Caco-2 (cell line): ENCODE results near the gene MT1F. TPM values are rescaled to one million over a fixed set of nuclear protein-coding genes. Genes with fewer than 3 reads are reported as not detected.
A peak's percentile ranks its signal among the peaks of the same experiment; 100 is the strongest.

Experiments used
- BruUV-seq: library from RNA; stranded (reverse); fragments of 400-500 nt; replicated peaks from 2 replicates; lab custom pipeline; 2021; lab: Mats Ljungman, UMichigan
- CTCF ChIA-PET: fragments of 300-600 bp; sonication (Branson Sonifier 250); formaldehyde crosslinking; loops from one replicate; lab custom pipeline; 2022; ENCODE audit warnings: antibody characterized with exemption; lab: Charles Lee
- POLR2A ChIA-PET: fragments of 300-600 bp; sonication (Branson Sonifier 250); formaldehyde crosslinking; loops from one replicate; lab custom pipeline; 2022; ENCODE audit warnings: antibody characterized with exemption; lab: Charles Lee
- DNase-seq, 2 experiments: peaks; one replicate each; pipeline versions ENCODE4 v3.0.0 to v3.0.0-alpha.2; 2020 to 2022
- H3K27me3 ChIP-seq: replicated peaks from 2 replicates; pipeline ENCODE4 v1.6.0; 2011; ENCODE audit warnings: low read length; ENCODE audit not compliant: control insufficient read depth, insufficient read depth
- H3K36me3 ChIP-seq: 2 replicates; pipeline ENCODE4 v1.5.1; 2011; ENCODE audit warnings: low read length; ENCODE audit not compliant: control insufficient read depth, insufficient read depth
- H3K4me1 ChIP-seq: fragments of 250-450 bp; sonication (Bioruptor Pico); 2 replicates; pipeline ENCODE4 v1.5.1; 2020; ENCODE audit warnings: mild to moderate bottlenecking
- H3K4me3 ChIP-seq: 2 replicates; pipeline ENCODE4 v1.5.1; 2011; ENCODE audit warnings: low read depth, mild to moderate bottlenecking, control low read depth, low read length
- H3K9me3 ChIP-seq: fragments of 250-450 bp; sonication (Bioruptor Pico); 2 replicates; pipeline ENCODE4 v1.5.1; 2020; ENCODE audit warnings: mild to moderate bottlenecking, moderate library complexity
- H3K27ac Mint-ChIP-seq: one replicate; pipeline ENCODE4 v1.8.0; 2022; ENCODE audit warnings: mixed read lengths; ENCODE audit not compliant: unreplicated experiment
- H3K27me3 Mint-ChIP-seq: one replicate; pipeline ENCODE4 v1.8.0; 2022; ENCODE audit warnings: mixed read lengths; ENCODE audit not compliant: insufficient read depth, unreplicated experiment
- H3K36me3 Mint-ChIP-seq: one replicate; pipeline ENCODE4 v1.8.0; 2022; ENCODE audit warnings: mild to moderate bottlenecking, mixed read lengths; ENCODE audit not compliant: insufficient read depth, unreplicated experiment
- H3K4me1 Mint-ChIP-seq: one replicate; pipeline ENCODE4 v1.8.0; 2022; ENCODE audit warnings: low read depth, mixed read lengths; ENCODE audit not compliant: unreplicated experiment
- H3K4me3 Mint-ChIP-seq: one replicate; pipeline ENCODE4 v1.8.0; 2022; ENCODE audit warnings: mild to moderate bottlenecking, moderate library complexity, mixed read lengths; ENCODE audit not compliant: unreplicated experiment
- H3K9me3 Mint-ChIP-seq: one replicate; pipeline ENCODE4 v1.8.0; 2022; ENCODE audit warnings: mixed read lengths; ENCODE audit not compliant: unreplicated experiment
- intact Hi-C: fragments of 100-400 bp; cut with micrococcal nuclease; formaldehyde crosslinking; loops from one replicate; pipeline ENCODE4 v1.10.0; 2022; ENCODE audit not compliant: unreplicated experiment
- total RNA-seq: library from RNA; stranded (reverse); gene quantifications from 2 replicates; pipeline ENCODE4 v1.2.3, GENCODE V29; 2022
- TF ChIP-seq, protein P1 (sequence below), 2 experiments: fragments of 200-600 bp in 1 of 2; IDR thresholded peaks; 1 replicate in 1 of 2; 2 replicates in 1 of 2; pipeline versions ENCODE4 v1.5.1 to v1.8.0; 2011 to 2022; ENCODE audit warnings: antibody characterized with exemption in 1 of 2, control low read depth in 1 of 2, inconsistent platforms in 1 of 2, low read depth in 1 of 2, low read length in 1 of 2, mild to moderate bottlenecking in 1 of 2, moderate library complexity in 1 of 2; ENCODE audit not compliant: insufficient read depth in 1 of 2, severe bottlenecking in 1 of 2, unreplicated experiment in 1 of 2

Gene MT1F
- total RNA-seq, 1 experiment from 2014 or later: 12.5 TPM

DNA sequence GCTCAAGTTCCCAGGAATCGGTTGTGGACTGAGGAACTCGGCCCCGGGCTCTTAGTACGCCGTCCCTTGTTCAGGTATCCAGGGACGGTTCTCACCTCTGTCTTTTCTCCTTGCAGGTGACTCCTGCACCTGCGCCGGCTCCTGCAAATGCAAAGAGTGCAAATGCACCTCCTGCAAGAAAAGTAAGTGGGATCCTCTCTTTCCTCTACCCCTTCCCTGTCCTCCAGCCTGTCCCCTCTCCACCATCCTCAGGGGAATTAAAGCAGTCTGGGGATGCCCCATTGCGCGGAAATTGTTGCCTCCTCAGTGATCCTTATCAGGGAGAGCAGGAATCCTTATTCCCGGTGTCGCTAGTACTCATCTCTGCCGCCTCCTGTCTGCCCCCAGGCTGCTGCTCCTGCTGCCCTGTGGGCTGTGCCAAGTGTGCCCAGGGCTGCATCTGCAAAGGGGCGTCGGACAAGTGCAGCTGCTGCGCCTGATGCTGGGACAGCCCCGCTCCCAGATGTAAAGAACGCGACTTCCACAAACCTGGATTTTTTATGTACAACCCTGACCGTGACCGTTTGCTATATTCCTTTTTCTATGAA lies 48.8 kb upstream of the MT1F start:
- intact Hi-C loops: loop anchor here (5.0 kb wide), 1 partner anchor 48 kb away; the partner anchor contains the start of gene MT1F
- TF ChIP-seq, protein P1, sequence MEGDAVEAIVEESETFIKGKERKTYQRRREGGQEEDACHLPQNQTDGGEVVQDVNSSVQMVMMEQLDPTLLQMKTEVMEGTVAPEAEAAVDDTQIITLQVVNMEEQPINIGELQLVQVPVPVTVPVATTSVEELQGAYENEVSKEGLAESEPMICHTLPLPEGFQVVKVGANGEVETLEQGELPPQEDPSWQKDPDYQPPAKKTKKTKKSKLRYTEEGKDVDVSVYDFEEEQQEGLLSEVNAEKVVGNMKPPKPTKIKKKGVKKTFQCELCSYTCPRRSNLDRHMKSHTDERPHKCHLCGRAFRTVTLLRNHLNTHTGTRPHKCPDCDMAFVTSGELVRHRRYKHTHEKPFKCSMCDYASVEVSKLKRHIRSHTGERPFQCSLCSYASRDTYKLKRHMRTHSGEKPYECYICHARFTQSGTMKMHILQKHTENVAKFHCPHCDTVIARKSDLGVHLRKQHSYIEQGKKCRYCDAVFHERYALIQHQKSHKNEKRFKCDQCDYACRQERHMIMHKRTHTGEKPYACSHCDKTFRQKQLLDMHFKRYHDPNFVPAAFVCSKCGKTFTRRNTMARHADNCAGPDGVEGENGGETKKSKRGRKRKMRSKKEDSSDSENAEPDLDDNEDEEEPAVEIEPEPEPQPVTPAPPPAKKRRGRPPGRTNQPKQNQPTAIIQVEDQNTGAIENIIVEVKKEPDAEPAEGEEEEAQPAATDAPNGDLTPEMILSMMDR (IDR thresholded peaks at IDR 0.05; ENCODE audit: insufficient read depth in 1 of 2, low read depth in 1 of 2, low read length in 1 of 2, severe bottlenecking in 1 of 2, unreplicated experiment in 1 of 2): no peak
- no peaks in the 10 kb centered on the region for H3K36me3 Mint-ChIP-seq

DNA sequence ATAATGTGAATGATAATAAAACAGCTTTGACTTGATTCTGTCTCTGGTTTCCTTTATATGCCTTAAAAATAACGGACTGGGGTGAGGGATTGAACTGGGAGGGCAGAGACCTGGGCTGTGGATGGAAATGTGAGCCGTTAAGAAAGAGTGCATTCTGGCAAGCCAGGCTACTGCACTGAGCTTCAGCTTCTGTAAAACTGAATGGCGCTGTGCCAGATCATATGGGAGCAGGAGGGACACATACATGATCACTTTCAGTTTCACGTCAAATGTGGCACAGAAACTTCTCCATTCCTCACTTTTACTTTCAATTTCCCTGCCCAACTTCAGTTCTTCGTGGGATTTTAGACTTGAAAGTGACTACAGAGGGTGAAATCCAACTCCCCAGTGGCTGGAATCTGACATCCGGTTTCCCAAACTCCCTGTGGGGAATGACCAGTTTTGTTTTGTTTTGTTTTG lies 48.3 kb upstream of the MT1F start:
- Mint-ChIP-seq H3K27me3 (peaks cover 3% of the 10 kb centered on the region), H3K27ac (peak overlapping the region; percentile 8), H3K4me1 (peaks cover 25% of the 10 kb centered on the region), H3K4me3 (peak overlapping the region; percentile 74), H3K36me3 (no peaks in the 10 kb centered on the region), H3K9me3 (no peaks in the 10 kb centered on the region)
- Histone ChIP-seq H3K36me3 (no peaks in the 10 kb centered on the region), H3K4me3 (peak overlapping the region; percentile 39), H3K9me3 (no peaks in the 10 kb centered on the region), H3K27me3 (no peaks in the 10 kb centered on the region; the same call in 1 of the 2 replicates), H3K4me1 (peaks cover 11% of the 10 kb centered on the region; the same call in 1 of the 2 replicates)
- CTCF ChIA-PET: no interaction called here
- POLR2A ChIA-PET: no interaction called here
- DNase-seq: peak in 1 of 2 experiments; percentile 14
- intact Hi-C loops: loop anchor here (5.0 kb wide), 1 partner anchor 48 kb away; the partner anchor contains the start of gene MT1F
- TF ChIP-seq, protein P1 (IDR thresholded peaks at IDR 0.05; ENCODE audit: insufficient read depth in 1 of 2, low read depth in 1 of 2, low read length in 1 of 2, severe bottlenecking in 1 of 2, unreplicated experiment in 1 of 2): no peak
- no TSS peak for BruUV-seq

More for the DNA sequence above, 48.8 kb upstream of the MT1F start:
- POLR2A ChIA-PET: interaction anchor here (0.6 kb wide), 1 partner anchor 48 kb away, joined by 9 read pairs; no protein-coding TSS in a partner anchor
- Mint-ChIP-seq H3K4me3 (peak overlapping the region; percentile 74), H3K27ac (peak overlapping the region; percentile 8), H3K4me1 (peaks cover 25% of the 10 kb centered on the region), H3K9me3 (no peaks in the 10 kb centered on the region), H3K27me3 (peaks cover 3% of the 10 kb centered on the region)
- Histone ChIP-seq H3K9me3 (no peaks in the 10 kb centered on the region), H3K4me1 (peaks cover 11% of the 10 kb centered on the region; the same call in 1 of the 2 replicates), H3K36me3 (no peaks in the 10 kb centered on the region), H3K27me3 (no peaks in the 10 kb centered on the region; the same call in 1 of the 2 replicates), H3K4me3 (peak overlapping the region; percentile 39)
- CTCF ChIA-PET: interaction anchor here (0.5 to 1.1 kb wide), 4 partner anchors 8 to 93 kb away, joined by 3 to 16 read pairs (median 4); no protein-coding TSS in a partner anchor
- DNase-seq: peak in 1 of 2 experiments; percentile 25
- no TSS peak for BruUV-seq

DNA sequence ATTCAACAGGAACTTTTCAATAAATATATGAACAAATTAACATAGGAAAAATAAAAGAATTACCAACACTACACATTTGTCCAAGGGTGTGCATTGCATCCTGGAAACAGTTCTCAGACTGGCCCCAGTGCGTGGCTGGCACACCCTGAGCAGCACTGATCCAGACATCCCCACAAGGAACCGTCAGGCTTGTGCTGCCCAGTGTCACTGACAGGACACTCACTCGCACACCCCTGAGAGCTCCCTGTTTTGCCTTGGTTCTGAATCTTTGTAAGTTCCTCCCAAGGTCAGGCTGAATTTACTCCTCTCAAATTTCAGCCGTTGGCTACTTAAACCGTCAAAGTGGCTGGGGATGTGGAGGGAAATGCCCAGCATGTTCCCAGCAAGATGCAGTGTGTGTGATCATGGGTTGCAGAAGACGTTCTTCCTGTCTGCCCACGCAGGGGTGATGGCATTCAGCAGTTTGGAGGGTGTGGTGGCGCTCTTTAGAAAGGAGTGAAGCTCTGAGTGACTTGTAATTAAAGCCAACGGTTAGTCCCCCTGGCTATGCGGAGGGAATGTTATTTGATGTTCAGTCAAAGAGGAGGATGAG lies 47.6 kb upstream of the MT1F start:
- ChIA-PET POLR2A (no interaction called here), CTCF (no interaction called here)
- BruUV-seq: no TSS peak
- Mint-ChIP-seq H3K4me3 (peak overlapping the region; percentile 74), H3K9me3 (no peaks in the 10 kb centered on the region), H3K27ac (no peak overlapping the region), H3K36me3 (no peaks in the 10 kb centered on the region), H3K27me3 (peaks cover 3% of the 10 kb centered on the region), H3K4me1 (peaks cover 25% of the 10 kb centered on the region)
- no peak overlapping the region for H3K4me3 ChIP-seq
- TF ChIP-seq, protein P1 (IDR thresholded peaks at IDR 0.05; ENCODE audit: insufficient read depth in 1 of 2, low read depth in 1 of 2, low read length in 1 of 2, severe bottlenecking in 1 of 2, unreplicated experiment in 1 of 2): no peak
- H3K27me3 ChIP-seq: no peaks in the 10 kb centered on the region; the same call in 1 of the 2 replicates
- peaks cover 11% of the 10 kb centered on the region; the same call in 1 of the 2 replicates for H3K4me1 ChIP-seq
- intact Hi-C loops: no loop called here
- H3K9me3 ChIP-seq: no peaks in the 10 kb centered on the region
- H3K36me3 ChIP-seq: no peaks in the 10 kb centered on the region
- DNase-seq: no peak
